ENCODE results near the gene MINK1.

DNA sequence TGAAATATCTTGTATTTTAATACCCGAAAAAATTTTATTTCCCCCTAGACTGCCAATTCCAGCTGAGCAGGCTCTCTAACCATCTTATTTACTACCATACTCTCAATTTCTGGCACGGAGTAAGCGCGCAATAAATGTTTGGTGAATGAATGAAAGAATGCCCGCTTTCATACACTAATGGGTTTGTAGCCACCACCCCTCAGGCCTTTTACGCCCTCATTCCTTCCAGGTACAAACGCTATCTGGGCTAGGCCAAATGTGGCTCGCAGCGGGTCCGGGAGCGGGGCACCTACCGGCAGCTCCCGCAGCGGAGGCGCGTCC is 26.7 kb upstream of the MINK1 start:
- TF ChIP-seq FOXM1 (IDR thresholded peaks at IDR 0.05; ENCODE audit: borderline replicate concordance) (no peak), HDGF (IDR thresholded peaks at IDR 0.05; ENCODE audit: borderline replicate concordance) (no peak), SUZ12 (IDR thresholded peaks at IDR 0.05) (no peak)
